GM19397 (cell line): ENCODE results near the gene NFIA.

Source experiments
- ATAC-seq: cut with Tn5 transposase; IDR thresholded peaks from one replicate; pipeline ENCODE4 v1.9.1; 2021; ENCODE audit warnings: mild to moderate bottlenecking, moderate library complexity; ENCODE audit not compliant: unreplicated experiment

Gene NFIA

GRCh38 chr1:61445269-61445825 is 363.0 kb downstream of the NFIA start:
- no peak for ATAC-seq

- no peak for ATAC-seq
Observed at GRCh38 chr1:61446531-61446991, 364.2 kb downstream of the NFIA start.

GRCh38 chr1:61447106-61447967 is 365.0 kb downstream of the NFIA start:
- ATAC-seq = no peak

GRCh38 chr1:61447968-61448430 is 365.6 kb downstream of the NFIA start:
- no peak for ATAC-seq

- no peak for ATAC-seq
Observed at GRCh38 chr1:61448914-61449313, 366.6 kb downstream of the NFIA start.

GRCh38 chr1:61449410-61449809 is 367.0 kb downstream of the NFIA start:
- ATAC-seq = no peak

- ATAC-seq = no peak
Observed at GRCh38 chr1:61450454-61450853, 368.1 kb downstream of the NFIA start.

GRCh38 chr1:61450872-61451571 is 368.7 kb downstream of the NFIA start:
- ATAC-seq = no peak

- no peak for ATAC-seq
Observed at GRCh38 chr1:61451572-61451968, 369.2 kb downstream of the NFIA start.

- no peak for ATAC-seq
Observed at GRCh38 chr1:61452176-61453035, 370.0 kb downstream of the NFIA start.

GRCh38 chr1:61453111-61453961 is 371.0 kb downstream of the NFIA start:
- ATAC-seq = no peak

- no peak for ATAC-seq
Observed at GRCh38 chr1:61455400-61455799, 373.0 kb downstream of the NFIA start.

GRCh38 chr1:61457526-61458040 is 375.2 kb downstream of the NFIA start:
- no peak for ATAC-seq

- ATAC-seq = no peak
Observed at GRCh38 chr1:61459345-61459744, 377.0 kb downstream of the NFIA start.

- no peak for ATAC-seq
Observed at GRCh38 chr1:61460191-61460590, 377.8 kb downstream of the NFIA start.

GRCh38 chr1:61461406-61462384 is 379.3 kb downstream of the NFIA start:
- no peak for ATAC-seq

- no peak for ATAC-seq
Observed at GRCh38 chr1:61462628-61463027, 380.3 kb downstream of the NFIA start.

- ATAC-seq = no peak
Observed at GRCh38 chr1:61463220-61463619, 380.9 kb downstream of the NFIA start.
